Activated CD8-positive, alpha-beta T cell treated with anti-CD3 and anti-CD28 coated beads for 36 hours (primary cell): Measurements from ENCODE around the gene LGR6. TPM values are rescaled to one million over a fixed set of nuclear protein-coding genes. Genes with fewer than 3 reads are reported as not detected.

ENCODE experiments used
- ATAC-seq: fragments of 200-7000 bp; cut with Tn5 transposase; one replicate; pipeline ENCODE4 v1.10.0; 2021; ENCODE audit warnings: mild to moderate bottlenecking, moderate library complexity
- CTCF ChIA-PET: fragments of 350-600 bp; sonication (Branson Sonifier 250); formaldehyde crosslinking; loops from one replicate; lab custom pipeline; 2021; ENCODE audit warnings: antibody characterized with exemption; lab: Charles Lee
- POLR2A ChIA-PET: fragments of 350-600 bp; sonication (Branson Sonifier 250); formaldehyde crosslinking; loops from one replicate; lab custom pipeline; 2021; ENCODE audit warnings: antibody characterized with exemption; lab: Charles Lee
- DNase-seq: peaks from one replicate; pipeline ENCODE4 v3.0.0-alpha.2; 2020
- H3K27ac Mint-ChIP-seq: one replicate; pipeline ENCODE4 v1.8.0; 2021; ENCODE audit warnings: mild to moderate bottlenecking, mixed read lengths
- H3K27me3 Mint-ChIP-seq: one replicate; pipeline ENCODE4 v1.8.0; 2021; ENCODE audit warnings: mixed read lengths
- H3K36me3 Mint-ChIP-seq: one replicate; pipeline ENCODE4 v1.8.0; 2021; ENCODE audit warnings: low read depth, mixed read lengths
- H3K4me1 Mint-ChIP-seq: one replicate; pipeline ENCODE4 v1.8.0; 2021; ENCODE audit warnings: low read depth, mixed read lengths
- H3K4me3 Mint-ChIP-seq: one replicate; pipeline ENCODE4 v1.8.0; 2021; ENCODE audit warnings: mild to moderate bottlenecking, moderate library complexity, mixed read lengths
- H3K9me3 Mint-ChIP-seq: one replicate; pipeline ENCODE4 v1.8.0; 2021; ENCODE audit warnings: mixed read lengths
- CTCF ChIP-seq: fragments of 200-600 bp; IDR thresholded peaks from one replicate; pipeline ENCODE4 v1.8.0; 2022; ENCODE audit warnings: antibody characterized with exemption, mild to moderate bottlenecking
- intact Hi-C: fragments of 100-400 bp; cut with micrococcal nuclease; formaldehyde crosslinking; loops from one replicate; pipeline ENCODE4 v1.10.0; 2022
- total RNA-seq, 2 experiments: library from RNA; stranded (reverse); gene quantifications; one replicate each; pipeline ENCODE4 v1.2.3, GENCODE V29; 2021

Gene LGR6
- total RNA-seq, 2 experiments from 2014 or later: 0.34 TPM

GRCh38 chr1:202245391-202245790, 51.8 kb downstream of the LGR6 start:
- Mint-ChIP-seq H3K9me3 (no peaks in the 10 kb centered on the region), H3K4me3 (no peak overlapping the region), H3K27me3 (no peaks in the 10 kb centered on the region), H3K4me1 (no peaks in the 10 kb centered on the region), H3K36me3 (no peaks in the 10 kb centered on the region), H3K27ac (no peak overlapping the region)
- ATAC-seq (no peak), DNase-seq (no peak)
- intact Hi-C loops: no loop called here
- no peak for TF ChIP-seq CTCF
- ChIA-PET CTCF (interaction anchor here (2.3 kb wide), 1 partner anchor 52 kb away, joined by 8 read pairs; the partner anchor contains the start of gene LGR6), POLR2A (no interaction called here)

GRCh38 chr1:202247104-202247503, 53.5 kb downstream of the LGR6 start:
- TF ChIP-seq CTCF: no peak
- DNase-seq: no peak
- H3K27me3 Mint-ChIP-seq: peaks cover 2% of the 10 kb centered on the region
- H3K4me3 Mint-ChIP-seq: no peak overlapping the region
- POLR2A ChIA-PET: no interaction called here
- intact Hi-C loops: no loop called here
- no peaks in the 10 kb centered on the region for H3K9me3 Mint-ChIP-seq
- H3K36me3 Mint-ChIP-seq: no peaks in the 10 kb centered on the region
- no peak for ATAC-seq
- H3K27ac Mint-ChIP-seq: no peak overlapping the region
- CTCF ChIA-PET: interaction anchor here (2.3 kb wide), 1 partner anchor 54 kb away, joined by 8 read pairs; the partner anchor contains the start of gene LGR6
- H3K4me1 Mint-ChIP-seq: no peaks in the 10 kb centered on the region

- DNase-seq (no peak), ATAC-seq (no peak)
- Mint-ChIP-seq H3K9me3 (no peaks in the 10 kb centered on the region), H3K4me3 (no peak overlapping the region), H3K4me1 (no peaks in the 10 kb centered on the region), H3K27ac (no peak overlapping the region), H3K36me3 (no peaks in the 10 kb centered on the region), H3K27me3 (peaks cover 3% of the 10 kb centered on the region)
- POLR2A ChIA-PET: no interaction called here
- CTCF ChIA-PET: interaction anchor here (0.8 to 1.5 kb wide), 2 partner anchors 11 to 68 kb away, joined by 3 read pairs; no protein-coding TSS in a partner anchor
- intact Hi-C loops: no loop called here
- TF ChIP-seq CTCF: no peak
Measured at GRCh38 chr1:202247837-202248795, 54.5 kb downstream of the LGR6 start.

GRCh38 chr1:202248861-202249260, 55.3 kb downstream of the LGR6 start:
- no peaks in the 10 kb centered on the region for H3K36me3 Mint-ChIP-seq
- H3K27ac Mint-ChIP-seq: no peak overlapping the region
- peaks cover 3% of the 10 kb centered on the region for H3K27me3 Mint-ChIP-seq
- ATAC-seq (no peak), DNase-seq (no peak)
- intact Hi-C loops: no loop called here
- H3K4me3 Mint-ChIP-seq: no peak overlapping the region
- no peaks in the 10 kb centered on the region for H3K4me1 Mint-ChIP-seq
- no peaks in the 10 kb centered on the region for H3K9me3 Mint-ChIP-seq
- ChIA-PET POLR2A (no interaction called here), CTCF (interaction anchor here (0.8 to 1.5 kb wide), 2 partner anchors 12 to 67 kb away, joined by 3 read pairs; no protein-coding TSS in a partner anchor)
- TF ChIP-seq CTCF: no peak

- DNase-seq (no peak), ATAC-seq (no peak)
- no peak overlapping the region for H3K4me3 Mint-ChIP-seq
- no peak for TF ChIP-seq CTCF
- peaks cover 5% of the 10 kb centered on the region for H3K27me3 Mint-ChIP-seq
- no peaks in the 10 kb centered on the region for H3K4me1 Mint-ChIP-seq
- no peaks in the 10 kb centered on the region for H3K36me3 Mint-ChIP-seq
- H3K9me3 Mint-ChIP-seq: no peaks in the 10 kb centered on the region
- CTCF ChIA-PET: interaction anchor here (1.5 kb wide), 1 partner anchor 13 kb away, joined by 3 read pairs; no protein-coding TSS in a partner anchor
- POLR2A ChIA-PET: no interaction called here
- H3K27ac Mint-ChIP-seq: no peak overlapping the region
- intact Hi-C loops: no loop called here
Measured at GRCh38 chr1:202249436-202249835, 55.8 kb downstream of the LGR6 start.
